Thyroid gland (tissue), 4 donors: Measurements from ENCODE around the gene HS6ST1.

Source experiments
- POLR2A ChIP-seq, 2 donors: fragments of 450-650 bp; IDR thresholded peaks; one replicate each; pipeline ENCODE4 v1.6.1; 2017; ENCODE audit warnings: antibody characterized with exemption in 2 of 2, mild to moderate bottlenecking in 2 of 2, moderate library complexity in 1 of 2
- TF ChIP-seq, protein P1 (sequence below), 6 experiments: fragments of 200-600 bp in 3 of 6; fragments of 450-650 bp in 3 of 6; sonication (generic) in 3 of 6; IDR thresholded peaks; one replicate each; pipeline ENCODE4 v1.5.1; 2016 to 2019; ENCODE audit warnings: antibody characterized with exemption in 6 of 6, mild to moderate bottlenecking in 2 of 6, inconsistent platforms in 1 of 6, moderate library complexity in 1 of 6

- TF ChIP-seq, protein P1, sequence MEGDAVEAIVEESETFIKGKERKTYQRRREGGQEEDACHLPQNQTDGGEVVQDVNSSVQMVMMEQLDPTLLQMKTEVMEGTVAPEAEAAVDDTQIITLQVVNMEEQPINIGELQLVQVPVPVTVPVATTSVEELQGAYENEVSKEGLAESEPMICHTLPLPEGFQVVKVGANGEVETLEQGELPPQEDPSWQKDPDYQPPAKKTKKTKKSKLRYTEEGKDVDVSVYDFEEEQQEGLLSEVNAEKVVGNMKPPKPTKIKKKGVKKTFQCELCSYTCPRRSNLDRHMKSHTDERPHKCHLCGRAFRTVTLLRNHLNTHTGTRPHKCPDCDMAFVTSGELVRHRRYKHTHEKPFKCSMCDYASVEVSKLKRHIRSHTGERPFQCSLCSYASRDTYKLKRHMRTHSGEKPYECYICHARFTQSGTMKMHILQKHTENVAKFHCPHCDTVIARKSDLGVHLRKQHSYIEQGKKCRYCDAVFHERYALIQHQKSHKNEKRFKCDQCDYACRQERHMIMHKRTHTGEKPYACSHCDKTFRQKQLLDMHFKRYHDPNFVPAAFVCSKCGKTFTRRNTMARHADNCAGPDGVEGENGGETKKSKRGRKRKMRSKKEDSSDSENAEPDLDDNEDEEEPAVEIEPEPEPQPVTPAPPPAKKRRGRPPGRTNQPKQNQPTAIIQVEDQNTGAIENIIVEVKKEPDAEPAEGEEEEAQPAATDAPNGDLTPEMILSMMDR (IDR thresholded peaks at IDR 0.05) = no peak
- TF ChIP-seq POLR2A (IDR thresholded peaks at IDR 0.05) = no peak
Measured at GRCh38 chr2:128304330-128304714, 14.3 kb downstream of the HS6ST1 start.
